B cell (primary cell): ENCODE measurements around the gene PPP2R3A.

Experiments used
- EZH2 ChIP-seq: IDR thresholded peaks from 2 replicates; pipeline ENCODE4 v1.6.1; 2012; ENCODE audit warnings: borderline replicate concordance, low read depth, mild to moderate bottlenecking, moderate library complexity, low read length; ENCODE audit not compliant: insufficient read depth, poor library complexity, severe bottlenecking
- TF ChIP-seq, protein P1 (sequence below): fragments of 200-600 bp; IDR thresholded peaks from one replicate; pipeline ENCODE4 v1.8.0; 2022; ENCODE audit warnings: antibody characterized with exemption, mild to moderate bottlenecking

DNA sequence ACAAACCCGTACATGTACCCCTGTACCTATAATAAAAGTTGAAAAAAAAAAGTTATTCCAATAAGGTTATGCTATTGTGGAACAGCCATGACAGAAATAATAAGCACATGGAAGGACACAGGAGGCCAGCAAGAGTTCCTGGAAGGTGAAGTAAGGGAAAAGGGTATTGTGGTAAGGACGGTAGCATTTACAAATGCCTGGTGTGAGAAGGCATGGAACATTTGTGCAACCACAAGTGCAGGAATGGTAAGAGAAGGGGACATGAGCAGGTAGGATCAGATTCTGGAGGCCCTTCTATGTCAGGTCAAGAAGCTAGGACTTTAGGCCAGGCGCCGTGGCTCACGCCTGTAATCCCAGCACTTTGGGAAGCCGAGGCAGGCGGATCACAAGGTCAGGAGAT is 82.5 kb downstream of the PPP2R3A start:
- TF ChIP-seq, protein P1, sequence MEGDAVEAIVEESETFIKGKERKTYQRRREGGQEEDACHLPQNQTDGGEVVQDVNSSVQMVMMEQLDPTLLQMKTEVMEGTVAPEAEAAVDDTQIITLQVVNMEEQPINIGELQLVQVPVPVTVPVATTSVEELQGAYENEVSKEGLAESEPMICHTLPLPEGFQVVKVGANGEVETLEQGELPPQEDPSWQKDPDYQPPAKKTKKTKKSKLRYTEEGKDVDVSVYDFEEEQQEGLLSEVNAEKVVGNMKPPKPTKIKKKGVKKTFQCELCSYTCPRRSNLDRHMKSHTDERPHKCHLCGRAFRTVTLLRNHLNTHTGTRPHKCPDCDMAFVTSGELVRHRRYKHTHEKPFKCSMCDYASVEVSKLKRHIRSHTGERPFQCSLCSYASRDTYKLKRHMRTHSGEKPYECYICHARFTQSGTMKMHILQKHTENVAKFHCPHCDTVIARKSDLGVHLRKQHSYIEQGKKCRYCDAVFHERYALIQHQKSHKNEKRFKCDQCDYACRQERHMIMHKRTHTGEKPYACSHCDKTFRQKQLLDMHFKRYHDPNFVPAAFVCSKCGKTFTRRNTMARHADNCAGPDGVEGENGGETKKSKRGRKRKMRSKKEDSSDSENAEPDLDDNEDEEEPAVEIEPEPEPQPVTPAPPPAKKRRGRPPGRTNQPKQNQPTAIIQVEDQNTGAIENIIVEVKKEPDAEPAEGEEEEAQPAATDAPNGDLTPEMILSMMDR = no peak
- no peak for TF ChIP-seq EZH2
